GM21390 (cell line): ENCODE data around the gene IFI44.

Experiments used
- ATAC-seq: cut with Tn5 transposase; IDR thresholded peaks from one replicate; pipeline ENCODE4 v1.9.1; 2021; ENCODE audit not compliant: unreplicated experiment

IFI44 gene, protein sequence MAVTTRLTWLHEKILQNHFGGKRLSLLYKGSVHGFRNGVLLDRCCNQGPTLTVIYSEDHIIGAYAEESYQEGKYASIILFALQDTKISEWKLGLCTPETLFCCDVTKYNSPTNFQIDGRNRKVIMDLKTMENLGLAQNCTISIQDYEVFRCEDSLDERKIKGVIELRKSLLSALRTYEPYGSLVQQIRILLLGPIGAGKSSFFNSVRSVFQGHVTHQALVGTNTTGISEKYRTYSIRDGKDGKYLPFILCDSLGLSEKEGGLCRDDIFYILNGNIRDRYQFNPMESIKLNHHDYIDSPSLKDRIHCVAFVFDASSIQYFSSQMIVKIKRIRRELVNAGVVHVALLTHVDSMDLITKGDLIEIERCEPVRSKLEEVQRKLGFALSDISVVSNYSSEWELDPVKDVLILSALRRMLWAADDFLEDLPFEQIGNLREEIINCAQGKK

DNA sequence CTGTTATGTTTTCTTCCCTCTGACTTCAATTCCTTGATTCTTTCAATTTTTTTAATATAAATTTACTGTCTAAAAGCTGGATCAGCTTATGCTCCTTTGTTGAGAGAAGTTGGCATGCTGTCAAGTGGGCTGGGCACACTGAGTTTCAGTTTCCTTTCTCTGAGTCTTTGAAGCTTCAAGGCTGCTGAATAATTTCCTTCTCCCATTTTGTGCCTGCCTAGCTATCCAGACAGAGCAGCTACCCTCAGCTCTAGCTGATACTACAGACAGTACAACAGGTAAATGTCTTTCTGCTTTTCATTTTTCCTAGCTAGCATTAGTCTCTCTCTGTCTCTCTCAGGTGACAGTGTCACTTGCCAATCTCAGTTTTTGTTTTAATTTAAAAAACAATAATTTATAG is at the start of gene IFI44:
Gene IFI44 (plus strand): TSS at position 204 of the 400 bp plus-strand sequence. CDS start 365 bp downstream, outside the sequence.
- ATAC-seq: peak; percentile 83

DNA sequence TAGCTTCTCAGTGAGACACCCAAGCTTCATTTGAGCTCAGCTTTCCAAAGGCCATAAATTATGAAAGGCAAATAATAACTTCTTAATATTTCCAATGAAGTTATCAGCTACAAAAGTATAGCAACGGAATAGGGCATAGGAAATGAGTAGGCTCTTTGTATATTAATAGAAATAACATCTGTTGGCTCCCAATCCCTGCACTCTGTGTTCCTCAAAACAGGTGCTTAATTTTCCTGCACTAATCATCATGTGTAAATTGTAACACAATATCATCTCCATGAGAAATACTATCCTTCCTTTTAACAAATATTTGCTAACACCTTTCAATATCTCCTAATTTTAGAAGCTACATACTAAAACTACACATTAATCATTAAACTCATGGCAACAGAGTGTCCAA is 48.6 kb upstream of the IFI44 start:
- no peak for ATAC-seq

DNA sequence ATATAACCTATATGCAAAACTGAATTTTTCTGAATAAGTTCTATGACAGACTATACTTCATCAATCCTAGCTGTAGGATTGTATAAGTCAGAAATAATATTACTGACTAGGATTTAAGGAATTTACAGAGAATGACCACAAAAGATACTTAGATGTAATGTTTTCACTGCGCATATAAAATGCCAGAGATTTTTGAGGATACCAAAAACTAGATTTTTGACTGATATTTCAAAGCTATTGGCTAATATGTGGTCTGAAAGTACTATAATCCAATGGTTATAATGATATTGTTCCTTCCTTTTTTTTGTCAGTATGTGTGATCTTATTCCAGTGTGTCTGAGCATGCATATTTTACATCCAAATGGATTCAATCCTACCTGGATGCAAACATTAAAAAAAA is 46.4 kb upstream of the IFI44 start:
- no peak for ATAC-seq

DNA sequence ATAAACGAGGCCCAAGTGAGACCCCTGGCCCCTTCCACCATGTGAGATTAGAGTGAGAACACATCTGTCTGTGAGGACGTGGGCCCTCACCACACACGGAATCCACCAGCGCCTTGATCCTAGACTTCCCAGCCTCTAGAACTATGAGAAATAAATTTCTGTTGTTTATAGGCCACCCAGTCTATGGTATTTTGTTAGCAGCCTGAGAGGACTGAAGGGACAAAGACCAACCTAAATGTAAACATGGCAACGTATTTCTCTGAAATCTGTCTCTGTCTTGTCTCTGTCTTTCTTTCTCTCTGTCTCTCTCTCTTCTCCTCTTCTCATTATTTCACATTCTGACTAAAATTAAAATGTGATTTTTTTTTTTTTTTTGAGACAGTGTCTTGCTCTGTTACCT is 45.0 kb upstream of the IFI44 start:
- ATAC-seq: no peak

DNA sequence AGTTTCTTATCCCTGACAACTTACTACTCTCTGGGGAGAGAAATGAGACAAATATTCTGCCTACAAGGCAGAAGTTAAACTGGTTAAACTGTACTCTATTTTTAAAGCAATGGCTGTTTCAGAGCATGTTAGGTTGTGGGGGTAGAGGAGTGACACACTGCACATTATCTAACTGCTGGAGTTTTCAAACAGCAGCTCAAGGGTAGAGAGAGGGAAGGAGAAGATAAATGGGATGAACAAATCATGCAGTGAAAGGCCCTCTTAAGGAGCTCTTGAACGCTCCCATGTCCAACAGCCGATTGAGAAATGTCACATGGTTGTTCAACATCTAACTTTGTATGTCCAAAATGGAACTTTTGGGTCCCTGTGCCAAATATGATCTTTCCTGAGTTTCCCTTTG is 43.4 kb upstream of the IFI44 start:
- ATAC-seq: no peak

DNA sequence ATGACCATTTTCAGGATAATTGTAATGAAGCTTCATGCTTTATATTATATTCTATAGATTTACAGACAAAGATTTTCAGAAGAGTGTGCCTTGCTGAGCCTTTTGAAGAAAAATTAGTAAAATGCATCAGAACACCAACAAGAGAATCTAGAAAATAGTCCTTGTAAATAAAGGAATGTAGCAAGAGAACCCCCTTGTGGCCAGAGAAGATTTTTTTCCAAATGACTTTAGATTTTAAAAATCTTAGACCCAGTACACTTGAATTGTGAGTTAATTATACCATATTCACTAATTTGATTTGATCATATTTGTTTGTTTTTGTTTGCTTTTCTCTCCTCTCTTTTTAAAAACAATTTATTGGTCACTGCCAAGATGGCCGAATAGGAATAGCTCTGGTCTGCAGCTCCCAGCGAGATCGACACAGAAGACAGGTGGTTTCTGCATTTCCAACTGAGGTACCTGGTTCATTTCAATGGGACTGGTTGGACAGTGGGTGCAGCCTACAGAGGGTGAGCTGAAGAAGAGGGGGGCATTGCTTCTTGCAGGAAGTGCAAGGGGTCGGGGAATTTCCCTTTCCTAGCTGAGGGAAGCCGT is 42.2 kb upstream of the IFI44 start:
- ATAC-seq: no peak

DNA sequence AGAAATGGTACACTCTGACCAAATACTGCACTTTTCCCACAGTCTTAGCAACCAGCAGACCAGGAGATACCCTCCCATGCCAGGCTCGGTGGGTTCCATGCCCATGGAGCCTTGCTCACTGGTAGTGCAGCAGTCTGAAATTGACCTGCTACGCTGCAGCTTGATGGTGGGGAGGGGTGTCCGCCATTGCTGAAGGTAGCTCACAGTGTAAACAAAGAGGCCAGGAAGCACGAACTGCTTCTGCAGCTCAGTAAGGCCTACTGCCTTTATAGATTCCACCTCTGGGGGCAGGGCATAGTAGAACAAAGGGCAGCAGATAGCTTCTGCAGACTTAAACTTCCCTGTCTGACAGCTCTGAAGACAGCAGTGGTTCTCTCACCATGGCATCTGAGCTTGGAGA is 41.7 kb upstream of the IFI44 start:
- ATAC-seq: no peak

DNA sequence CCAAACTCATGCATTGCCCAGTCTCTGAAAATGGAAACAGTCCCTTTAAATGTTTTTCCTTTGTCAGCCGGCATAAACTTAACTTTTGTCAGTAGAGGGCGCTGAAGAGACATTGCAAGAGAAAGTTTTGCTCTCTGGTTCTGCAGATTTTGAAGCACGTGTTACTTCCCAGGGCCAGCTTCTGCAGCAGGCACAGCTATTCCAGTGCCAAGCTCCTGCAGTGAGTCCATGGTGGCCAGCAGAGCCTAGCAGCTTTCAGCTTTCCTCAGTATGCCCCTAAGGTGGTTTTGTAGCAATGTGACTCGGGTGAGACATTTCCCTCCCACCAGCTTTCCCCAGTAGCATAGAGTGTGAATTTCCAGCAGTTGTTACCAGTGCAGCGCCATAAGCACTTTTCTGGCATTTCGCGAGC is 32.0 kb upstream of the IFI44 start:
- ATAC-seq: peak; percentile 41

DNA sequence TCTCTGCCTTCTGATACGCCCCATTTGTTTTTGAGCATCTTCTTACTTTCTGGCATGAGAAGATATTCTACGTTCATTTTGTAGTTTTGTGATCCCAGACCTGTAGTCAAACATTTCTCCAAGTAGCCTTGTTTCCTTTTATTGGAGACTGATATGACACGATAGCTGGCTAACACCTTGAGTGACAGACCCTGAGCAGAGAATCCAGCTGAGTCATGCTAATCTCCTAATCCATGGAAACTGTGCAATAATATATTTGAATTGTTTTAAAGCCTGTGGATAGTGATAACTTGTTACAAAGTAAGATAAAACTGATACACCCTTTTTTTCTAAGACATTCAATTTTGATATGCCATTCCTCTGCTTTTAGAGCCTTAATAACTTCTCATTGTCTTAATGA is 30.6 kb upstream of the IFI44 start:
- no peak for ATAC-seq

DNA sequence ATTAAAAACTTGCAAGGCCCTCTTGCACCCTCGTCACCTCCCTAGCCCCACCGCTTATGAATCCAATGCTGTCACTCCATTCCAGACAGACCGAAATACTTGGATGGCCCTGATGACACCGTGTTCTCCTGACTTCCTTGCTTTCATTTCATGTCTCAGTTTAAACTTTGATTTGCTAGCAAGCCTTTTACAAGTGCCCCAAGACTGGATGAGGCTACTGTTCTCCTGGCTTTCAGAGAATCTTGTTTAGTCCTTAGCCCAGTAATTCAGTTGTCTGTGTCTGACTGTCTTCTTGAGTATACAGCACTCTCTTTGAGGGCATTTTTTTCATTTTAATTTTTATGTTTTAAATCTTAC is 30.2 kb upstream of the IFI44 start:
- ATAC-seq: peak; percentile 1

DNA sequence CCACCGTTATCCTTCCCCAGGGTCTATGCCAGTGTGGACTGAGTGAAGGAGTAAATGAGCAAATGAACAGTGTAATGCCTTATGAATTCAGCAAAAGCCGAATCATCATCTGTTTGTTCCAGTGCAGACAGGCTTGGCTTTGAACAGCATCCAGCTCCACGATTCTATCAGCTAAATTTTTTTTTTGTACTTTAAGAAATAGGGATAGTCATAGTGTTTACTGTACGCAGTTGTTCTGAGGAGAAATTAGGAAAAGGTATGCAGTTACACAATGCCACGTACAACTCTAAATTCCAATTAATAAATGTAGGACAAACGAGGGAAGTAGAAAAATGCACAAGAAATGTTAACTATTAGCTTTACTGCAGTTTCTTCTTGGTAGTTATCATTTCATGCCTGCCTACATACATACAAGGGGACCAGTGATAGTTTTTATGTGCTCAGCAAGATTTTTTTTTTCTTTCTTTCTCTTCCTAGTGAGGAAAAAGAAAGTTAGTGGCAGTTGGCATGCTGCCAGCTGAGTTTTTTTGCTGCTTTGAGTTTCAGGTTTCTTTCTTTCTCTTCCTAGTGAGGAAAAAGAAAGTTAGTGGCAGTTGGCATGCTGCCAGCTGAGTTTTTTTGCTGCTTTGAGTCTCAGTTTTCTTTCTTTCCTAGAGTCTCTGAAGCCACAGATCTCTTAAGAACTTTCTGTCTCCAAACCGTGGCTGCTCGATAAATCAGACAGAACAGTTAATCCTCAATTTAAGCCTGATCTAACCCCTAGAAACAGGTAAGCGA is 29.6 kb upstream of the IFI44 start, which contains the start of gene IFI44L:
Gene IFI44L (plus strand): TSS at position 646 of the 777 bp plus-strand sequence. CDS start 7,468 bp downstream, outside the sequence.
- ATAC-seq: peak; percentile 50

DNA sequence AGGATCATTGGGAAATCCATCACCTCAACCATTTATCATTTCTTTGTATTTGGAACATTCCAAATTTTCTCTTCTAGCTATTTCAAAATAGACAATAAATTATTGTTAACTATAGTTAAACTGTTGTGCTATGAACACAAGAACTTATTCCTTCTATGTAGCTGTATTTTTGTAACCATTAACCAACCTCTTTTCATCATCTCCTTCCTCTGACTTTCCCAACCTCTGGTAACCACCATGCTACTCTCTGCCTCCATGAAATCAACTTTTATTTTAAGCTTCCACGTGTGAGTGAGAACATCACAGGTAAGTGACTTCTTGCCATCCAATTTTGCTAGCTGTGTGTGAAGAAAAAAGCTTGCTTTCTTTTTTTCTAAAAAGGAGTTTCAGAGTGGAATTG is 29.0 kb upstream of the IFI44 start:
- ATAC-seq: no peak

DNA sequence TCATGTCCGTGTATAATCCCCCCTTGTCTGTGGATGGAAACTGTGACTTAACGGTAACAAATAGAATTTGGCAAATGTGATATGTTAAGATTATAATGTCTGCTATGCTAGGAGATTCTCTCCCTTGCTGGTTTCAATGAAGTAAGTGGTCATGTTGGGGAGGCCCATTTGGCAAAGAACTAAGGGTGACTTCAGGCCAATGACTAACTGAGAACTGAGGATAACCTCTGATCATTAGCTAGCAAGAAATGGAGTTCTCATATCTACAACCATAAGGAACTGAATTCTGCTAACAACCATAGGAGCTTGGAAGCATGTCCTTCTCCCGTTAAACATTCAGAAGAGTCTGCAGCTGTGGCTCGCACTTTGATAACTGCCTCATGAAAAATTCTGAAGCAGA is 27.1 kb upstream of the IFI44 start:
- no peak for ATAC-seq

DNA sequence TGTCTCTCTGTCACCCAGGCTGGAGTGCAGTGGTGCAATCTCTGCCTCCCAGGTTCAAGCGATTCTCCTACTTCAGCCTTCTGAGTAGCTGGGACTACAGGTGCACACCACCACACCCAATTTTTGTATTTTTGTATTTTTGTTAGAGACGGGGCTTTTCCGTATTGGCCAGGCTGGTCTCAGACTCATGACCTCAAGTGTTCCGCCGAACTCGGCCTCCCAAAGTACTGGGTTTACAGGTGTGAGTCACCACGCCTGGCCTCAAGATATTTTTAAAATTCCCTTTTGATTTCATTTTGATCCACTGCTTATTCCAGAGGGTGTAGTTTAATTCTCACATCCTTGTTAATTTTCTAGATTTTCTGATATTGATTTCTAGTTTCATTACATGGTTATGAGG is 25.6 kb upstream of the IFI44 start:
- no peak for ATAC-seq

DNA sequence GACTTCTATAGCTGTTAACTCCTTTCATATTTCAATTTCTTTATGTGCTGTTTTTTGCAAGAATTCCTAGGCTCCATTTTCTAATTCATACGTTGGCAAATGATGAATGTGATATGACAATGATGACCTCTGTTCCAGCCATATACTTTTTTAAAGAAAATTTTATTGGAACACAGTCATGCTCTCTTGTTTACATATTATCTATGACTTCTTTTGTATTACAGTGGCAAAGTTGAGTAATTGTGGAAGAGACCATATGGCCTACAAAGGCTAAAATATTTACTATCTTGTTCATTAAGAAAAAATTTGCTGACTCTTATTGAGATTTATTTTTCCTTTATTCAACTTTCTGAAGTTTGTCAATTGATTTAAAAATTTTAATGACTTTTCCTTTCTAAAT is 22.3 kb upstream of the IFI44 start:
- no peak for ATAC-seq

DNA sequence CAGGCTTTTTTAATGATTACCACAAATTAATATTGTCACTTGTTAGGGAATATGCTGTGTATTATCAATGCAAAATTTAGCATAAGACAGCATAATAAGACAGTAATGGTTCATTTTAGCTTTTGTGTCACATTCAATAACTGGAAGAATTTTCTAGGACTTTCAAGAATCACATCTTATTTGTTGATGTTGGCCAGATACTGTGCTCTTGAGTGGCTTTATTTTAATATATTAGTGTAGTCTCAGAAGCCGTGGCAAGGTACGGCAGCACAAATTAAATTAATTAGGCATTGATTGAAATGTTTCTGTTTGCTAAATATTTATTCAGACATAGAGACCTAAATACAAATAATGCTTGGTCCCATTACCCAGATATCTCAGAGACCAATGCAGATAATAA is 19.0 kb upstream of the IFI44 start:
- no peak for ATAC-seq

DNA sequence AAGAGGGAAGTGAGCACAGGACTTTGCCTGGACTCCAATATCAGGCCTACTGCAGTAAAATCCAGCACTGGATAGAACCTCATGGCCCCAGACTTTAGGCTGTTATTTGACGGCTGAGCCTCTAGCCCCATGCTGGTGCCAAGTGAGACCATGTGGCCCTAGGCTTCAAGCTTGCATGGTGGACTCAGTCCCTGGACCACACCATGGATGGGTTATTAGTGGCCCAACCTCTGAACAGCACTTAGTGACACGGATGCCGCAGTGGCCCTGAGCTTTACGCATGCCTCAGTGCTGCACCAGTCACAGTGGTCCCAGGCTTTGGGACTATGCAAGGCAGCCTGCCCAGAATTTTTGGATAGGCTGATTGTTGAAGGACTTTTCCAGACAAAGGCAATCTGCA is 16.4 kb upstream of the IFI44 start:
- ATAC-seq: no peak

DNA sequence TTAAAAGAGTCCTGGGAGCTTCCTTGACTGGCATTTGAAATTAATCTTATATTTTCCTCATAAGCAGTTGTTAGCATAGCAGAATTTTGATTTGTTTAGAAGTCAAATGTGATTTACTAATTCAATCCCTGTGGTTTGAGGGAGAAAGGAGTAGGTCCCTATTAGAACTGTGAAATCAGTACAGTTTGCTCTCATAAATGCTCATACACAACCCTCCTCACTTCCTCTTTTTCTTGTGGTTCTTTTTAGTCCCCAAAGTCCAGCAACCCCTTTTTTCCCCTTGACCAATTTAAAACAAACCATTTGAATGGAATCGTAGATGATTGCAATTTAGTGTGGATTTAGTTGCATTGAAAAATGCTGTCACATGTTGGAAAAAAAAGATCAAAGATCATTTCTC is 9.2 kb upstream of the IFI44 start:
- ATAC-seq: peak; percentile 43

DNA sequence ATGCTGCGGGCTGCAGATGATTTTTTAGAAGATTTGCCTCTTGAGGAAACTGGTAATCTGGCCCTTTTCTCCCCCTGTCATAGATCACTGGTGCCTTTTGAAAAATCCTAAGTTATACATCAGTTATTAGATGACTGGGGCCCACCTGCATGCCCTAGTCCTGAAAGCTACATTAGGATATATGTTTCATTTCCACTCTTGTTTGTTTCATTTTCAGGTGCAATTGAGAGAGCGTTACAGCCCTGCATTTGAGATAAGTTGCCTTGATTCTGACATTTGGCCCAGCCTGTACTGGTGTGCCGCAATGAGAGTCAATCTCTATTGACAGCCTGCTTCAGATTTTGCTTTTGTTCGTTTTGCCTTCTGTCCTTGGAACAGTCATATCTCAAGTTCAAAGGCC is 8.1 kb upstream of the IFI44 start:
- ATAC-seq: no peak

DNA sequence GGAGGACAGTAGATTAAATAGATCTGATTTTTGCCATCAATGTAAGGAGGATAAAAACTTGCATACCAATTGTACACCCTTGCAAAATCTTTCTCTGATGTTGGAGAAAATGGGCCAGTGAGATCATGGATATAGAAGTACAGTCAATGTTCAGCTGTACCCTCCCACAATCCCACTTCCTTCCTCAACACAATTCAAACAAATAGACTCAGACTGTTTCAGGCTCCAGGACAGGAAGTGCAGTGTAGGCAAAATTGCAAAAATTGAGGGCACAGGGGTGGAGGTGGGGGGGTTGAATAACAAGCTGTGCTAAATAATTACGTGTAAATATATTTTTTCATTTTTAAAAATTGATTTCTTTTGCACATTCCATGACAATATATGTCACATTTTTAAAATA is 3.9 kb upstream of the IFI44 start:
- no peak for ATAC-seq

DNA sequence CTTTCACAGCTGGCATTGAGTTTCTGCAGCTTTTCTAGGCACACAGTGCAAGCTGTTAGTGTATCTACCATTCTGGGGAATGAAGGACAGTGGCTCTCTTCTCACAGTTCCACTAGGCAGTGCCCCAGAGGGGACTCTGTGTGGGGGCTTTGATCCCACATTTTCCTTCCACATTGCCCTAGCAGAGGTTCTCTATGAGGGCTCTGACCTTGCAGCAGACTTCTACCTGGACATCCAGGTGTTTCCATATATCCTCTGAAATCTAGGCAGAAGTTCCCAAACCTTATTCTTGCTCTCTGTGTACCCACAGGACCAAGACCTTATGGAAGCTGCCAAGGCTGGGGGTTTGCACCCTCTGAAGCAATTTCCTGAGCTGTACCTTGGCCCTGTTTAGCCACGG is 2.4 kb upstream of the IFI44 start:
- ATAC-seq: no peak

DNA sequence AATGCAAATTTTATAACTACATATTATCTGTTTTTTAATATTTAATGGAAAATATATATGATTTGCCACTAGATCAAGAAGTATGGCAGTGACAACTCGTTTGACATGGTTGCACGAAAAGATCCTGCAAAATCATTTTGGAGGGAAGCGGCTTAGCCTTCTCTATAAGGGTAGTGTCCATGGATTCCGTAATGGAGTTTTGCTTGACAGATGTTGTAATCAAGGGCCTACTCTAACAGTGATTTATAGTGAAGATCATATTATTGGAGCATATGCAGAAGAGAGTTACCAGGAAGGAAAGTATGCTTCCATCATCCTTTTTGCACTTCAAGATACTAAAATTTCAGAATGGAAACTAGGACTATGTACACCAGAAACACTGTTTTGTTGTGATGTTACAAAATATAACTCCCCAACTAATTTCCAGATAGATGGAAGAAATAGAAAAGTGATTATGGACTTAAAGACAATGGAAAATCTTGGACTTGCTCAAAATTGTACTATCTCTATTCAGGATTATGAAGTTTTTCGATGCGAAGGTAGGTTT is 556 bp downstream of the IFI44 start:
- ATAC-seq: peak; percentile 29
